H1 (cell line): ENCODE measurements around the gene FRMD4B. TPM values are rescaled to one million over a fixed set of nuclear protein-coding genes. Genes with fewer than 3 reads are reported as not detected.

ENCODE experiments used
- CTBP2 ChIP-seq: IDR thresholded peaks from 2 replicates; pipeline ENCODE4 v1.7.0; 2011; ENCODE audit warnings: borderline replicate concordance, mild to moderate bottlenecking, moderate library complexity, mixed read lengths, low read length; ENCODE audit not compliant: insufficient read depth, insufficient read length
- EGR1 ChIP-seq: IDR thresholded peaks from 2 replicates; pipeline ENCODE4 v1.6.1; 2011; ENCODE audit warnings: low read depth, low read length, borderline replicate concordance
- KDM5A ChIP-seq: fragments of 200-600 bp; IDR thresholded peaks from 2 replicates; pipeline ENCODE4 v1.7.1; 2012; ENCODE audit warnings: mild to moderate bottlenecking, low read length, inconsistent platforms, mixed read lengths
- SIRT6 ChIP-seq: IDR thresholded peaks from one replicate; pipeline ENCODE4 v1.7.1; 2012; ENCODE audit warnings: low read length, inconsistent platforms
- SIX5 ChIP-seq: IDR thresholded peaks from 2 replicates; pipeline ENCODE4 v1.6.1; 2011; ENCODE audit warnings: mild to moderate bottlenecking, low read depth, low read length
- polyA plus RNA-seq, 7 experiments: library from polyadenylated mRNA; depleted of rRNA in 3 of 7; stranded (reverse) in 5 of 7; unstranded in 2 of 7; fragments of >200 nt in 5 of 7; fragments of 200-250 nt in 2 of 7; gene quantifications; 1 replicate in 5 of 7; 2 replicates in 1 of 7; 4 replicates in 1 of 7; pipeline versions ENCODE4 v1.2.1 to v1.2.3, GENCODE V29; 2011 to 2013; ENCODE audit warnings: missing spikeins in 2 of 7, mixed read lengths in 2 of 7
- total RNA-seq: library from RNA; stranded (reverse); fragmentation: NEBNext Ultra II Directional; extraction: Animal tissue kit (Norgen Biotek cat#: 25700); gene quantifications from 2 replicates; pipeline ENCODE4 v1.2.1, GENCODE V29; 2021

The FRMD4B gene
- total and polyA plus RNA-seq, 2 of the 8 experiments (the other 6 are each of a cell fraction or from before 2014, with no cell fraction given), result 2.7 to 7.2 TPM

DNA sequence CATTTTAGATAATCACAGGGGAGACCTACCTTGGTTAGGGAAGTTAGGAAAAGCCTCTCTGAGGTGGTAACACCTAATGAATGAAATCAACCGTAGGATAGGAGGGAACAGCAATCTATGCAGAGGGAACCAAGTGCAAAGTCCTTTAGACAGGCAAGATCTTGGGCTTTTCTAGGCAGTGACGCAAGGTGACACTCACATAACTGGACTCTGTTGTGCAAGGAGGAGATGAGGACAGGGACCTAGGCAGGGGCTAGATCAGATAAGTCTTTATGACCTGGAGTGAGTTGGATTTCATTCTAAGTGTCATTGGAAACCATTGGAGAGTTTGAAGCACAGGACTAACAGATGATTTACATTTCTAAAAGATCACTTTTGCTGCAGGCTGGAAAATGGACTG is 258.9 kb downstream of the FRMD4B start (continued):
- no peak for TF ChIP-seq KDM5A
- TF ChIP-seq CTBP2, result no peak
- TF ChIP-seq SIRT6, result no peak
- no peak for TF ChIP-seq SIX5
- no peak for TF ChIP-seq EGR1
